ENCODE results near the gene KDM4E.

DNA sequence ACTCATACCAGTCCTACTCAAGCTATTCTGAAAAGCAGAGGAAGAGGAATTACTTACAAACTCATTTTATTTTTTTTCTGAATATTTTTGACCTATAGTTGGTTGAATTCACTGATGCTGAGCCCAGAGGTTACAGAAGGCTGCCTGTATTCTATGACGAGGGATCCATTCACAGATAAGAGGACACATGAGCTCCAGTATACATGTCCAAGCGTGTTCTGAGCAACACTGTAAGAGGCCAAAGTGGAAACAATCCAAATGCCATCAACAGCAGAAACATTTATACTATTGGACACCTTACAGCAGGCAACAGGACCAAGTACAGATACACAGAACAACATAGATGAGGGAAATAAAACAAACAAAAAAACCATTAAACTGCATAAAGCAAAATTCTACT is 10.3 kb downstream of the KDM4E start:
- TF ChIP-seq, protein P1, sequence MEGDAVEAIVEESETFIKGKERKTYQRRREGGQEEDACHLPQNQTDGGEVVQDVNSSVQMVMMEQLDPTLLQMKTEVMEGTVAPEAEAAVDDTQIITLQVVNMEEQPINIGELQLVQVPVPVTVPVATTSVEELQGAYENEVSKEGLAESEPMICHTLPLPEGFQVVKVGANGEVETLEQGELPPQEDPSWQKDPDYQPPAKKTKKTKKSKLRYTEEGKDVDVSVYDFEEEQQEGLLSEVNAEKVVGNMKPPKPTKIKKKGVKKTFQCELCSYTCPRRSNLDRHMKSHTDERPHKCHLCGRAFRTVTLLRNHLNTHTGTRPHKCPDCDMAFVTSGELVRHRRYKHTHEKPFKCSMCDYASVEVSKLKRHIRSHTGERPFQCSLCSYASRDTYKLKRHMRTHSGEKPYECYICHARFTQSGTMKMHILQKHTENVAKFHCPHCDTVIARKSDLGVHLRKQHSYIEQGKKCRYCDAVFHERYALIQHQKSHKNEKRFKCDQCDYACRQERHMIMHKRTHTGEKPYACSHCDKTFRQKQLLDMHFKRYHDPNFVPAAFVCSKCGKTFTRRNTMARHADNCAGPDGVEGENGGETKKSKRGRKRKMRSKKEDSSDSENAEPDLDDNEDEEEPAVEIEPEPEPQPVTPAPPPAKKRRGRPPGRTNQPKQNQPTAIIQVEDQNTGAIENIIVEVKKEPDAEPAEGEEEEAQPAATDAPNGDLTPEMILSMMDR (IDR thresholded peaks at IDR 0.05; ENCODE audit: insufficient read depth, low read length) = no peak
- TF ChIP-seq POLR2AphosphoS5 (IDR thresholded peaks at IDR 0.05; ENCODE audit: low read depth) = no peak

Measured in HL-60 (cell line).